Measurements from ENCODE around the gene TCEA3.

Gene TCEA3

GRCh38 chr1:23362218-23362713, 62.3 kb downstream of the TCEA3 start:
- no peak for DNase-seq

GRCh38 chr1:23358310-23358875, 66.2 kb downstream of the TCEA3 start:
- no peak for DNase-seq

- no peak for DNase-seq
These were observed 67.2 kb downstream of the TCEA3 start for GRCh38 chr1:23357138-23357908.

- no peak for DNase-seq
These were observed 67.9 kb downstream of the TCEA3 start for GRCh38 chr1:23356471-23357137.

- DNase-seq, result no peak
These were observed 70.3 kb downstream of the TCEA3 start for GRCh38 chr1:23354245-23354644.

GRCh38 chr1:23352096-23352695, 72.4 kb downstream of the TCEA3 start:
- DNase-seq, result no peak

GRCh38 chr1:23345920-23346319, 78.6 kb downstream of the TCEA3 start:
- no peak for DNase-seq

- DNase-seq, result peak; percentile 45
These were observed 79.5 kb downstream of the TCEA3 start for GRCh38 chr1:23344987-23345472.

GRCh38 chr1:23344111-23344986, 80.2 kb downstream of the TCEA3 start, which contains the start of gene HNRNPR:
Gene HNRNPR, minus strand, starts transcription at chr1:23344284. Its CDS starts 3,276 bp downstream, at chr1:23341008.
- peak; percentile 100 for DNase-seq

GRCh38 chr1:23343221-23344110, 81.1 kb downstream of the TCEA3 start:
- peak; percentile 56 for DNase-seq

- DNase-seq, result no peak
These were observed 82.4 kb downstream of the TCEA3 start for GRCh38 chr1:23341931-23342692.

- no peak for DNase-seq
These were observed 84.9 kb downstream of the TCEA3 start for GRCh38 chr1:23339632-23340031.

- DNase-seq, result no peak
These were observed 86.7 kb downstream of the TCEA3 start for GRCh38 chr1:23337869-23338268.

- no peak for DNase-seq
These were observed 92.8 kb downstream of the TCEA3 start for GRCh38 chr1:23331713-23332112.

Measured in left hindlimb (tissue), 1 donor.